HG02678 (cell line): ENCODE measurements around the gene PPCDC.
A peak's percentile ranks its signal among the peaks of the same experiment; 100 is the strongest.

Experiments
- ATAC-seq: cut with Tn5 transposase; IDR thresholded peaks from one replicate; pipeline ENCODE4 v1.9.1; 2021; ENCODE audit warnings: mild to moderate bottlenecking, moderate library complexity; ENCODE audit not compliant: unreplicated experiment

Gene PPCDC

DNA sequence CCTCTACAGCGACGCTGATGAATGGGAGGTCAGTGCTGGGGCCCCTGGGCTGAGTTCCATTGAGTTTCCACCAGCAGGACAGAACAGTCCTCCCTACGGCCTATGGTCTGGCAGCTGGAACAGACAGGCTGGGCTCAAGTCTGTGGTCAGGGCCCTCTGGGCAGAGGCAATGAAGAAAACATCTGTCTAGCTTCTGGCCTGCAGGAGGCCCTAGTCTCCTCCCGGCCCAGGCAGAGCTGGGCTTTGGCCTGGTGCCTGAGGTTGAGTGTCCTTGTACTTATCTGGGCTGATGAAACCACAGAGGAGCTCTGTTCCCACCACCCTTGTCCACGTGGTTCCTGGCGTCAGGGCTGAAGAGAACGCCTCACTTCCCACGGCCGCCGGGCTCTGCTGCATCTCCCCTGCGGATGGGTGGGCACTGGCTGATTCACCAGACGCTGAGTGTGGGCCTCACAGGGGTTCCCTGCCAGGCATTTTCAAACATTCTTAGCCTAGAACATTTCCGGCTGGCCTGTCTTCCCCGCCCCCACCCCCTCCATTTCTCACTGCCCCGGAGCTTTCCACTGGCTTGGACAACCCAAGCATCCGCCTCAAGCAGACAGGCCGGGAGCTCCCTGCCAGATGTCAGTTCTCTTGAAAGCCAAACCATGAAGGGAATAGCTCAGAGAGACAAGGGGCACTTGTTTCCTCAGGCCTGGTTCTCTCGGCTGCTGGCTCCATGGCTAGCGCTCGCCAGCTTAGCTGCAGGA, 20.3 kb downstream of the PPCDC start:
- ATAC-seq: peak; percentile 25

DNA sequence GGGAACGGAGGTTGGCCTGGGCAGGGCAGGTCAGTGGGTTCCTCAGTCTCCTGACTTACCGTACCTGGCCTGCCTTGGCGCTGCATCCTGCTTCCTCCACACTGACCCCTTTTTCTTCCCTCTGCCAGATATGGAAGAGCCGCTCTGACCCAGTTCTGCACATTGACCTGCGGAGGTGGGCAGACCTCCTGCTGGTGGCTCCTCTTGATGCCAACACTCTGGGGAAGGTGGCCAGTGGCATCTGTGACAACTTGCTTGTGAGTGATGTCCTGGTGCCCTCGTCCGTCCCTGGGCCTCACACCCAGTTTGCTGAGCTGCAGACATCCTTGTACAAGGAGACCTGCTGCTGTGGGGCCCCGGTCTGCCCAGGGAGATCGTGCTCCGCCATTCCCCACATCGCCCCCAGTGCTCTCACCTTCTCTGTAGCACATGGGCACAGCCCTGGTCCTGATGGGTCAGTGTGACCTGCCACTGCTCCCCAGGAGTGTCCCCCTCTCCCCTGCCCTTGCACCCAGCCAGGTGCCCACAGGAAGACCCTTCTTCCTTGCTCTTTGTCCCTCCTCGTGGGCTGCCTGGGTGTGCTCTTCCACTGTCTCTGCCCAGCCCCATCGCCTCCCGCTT, 21.0 kb downstream of the PPCDC start:
- no peak for ATAC-seq

DNA sequence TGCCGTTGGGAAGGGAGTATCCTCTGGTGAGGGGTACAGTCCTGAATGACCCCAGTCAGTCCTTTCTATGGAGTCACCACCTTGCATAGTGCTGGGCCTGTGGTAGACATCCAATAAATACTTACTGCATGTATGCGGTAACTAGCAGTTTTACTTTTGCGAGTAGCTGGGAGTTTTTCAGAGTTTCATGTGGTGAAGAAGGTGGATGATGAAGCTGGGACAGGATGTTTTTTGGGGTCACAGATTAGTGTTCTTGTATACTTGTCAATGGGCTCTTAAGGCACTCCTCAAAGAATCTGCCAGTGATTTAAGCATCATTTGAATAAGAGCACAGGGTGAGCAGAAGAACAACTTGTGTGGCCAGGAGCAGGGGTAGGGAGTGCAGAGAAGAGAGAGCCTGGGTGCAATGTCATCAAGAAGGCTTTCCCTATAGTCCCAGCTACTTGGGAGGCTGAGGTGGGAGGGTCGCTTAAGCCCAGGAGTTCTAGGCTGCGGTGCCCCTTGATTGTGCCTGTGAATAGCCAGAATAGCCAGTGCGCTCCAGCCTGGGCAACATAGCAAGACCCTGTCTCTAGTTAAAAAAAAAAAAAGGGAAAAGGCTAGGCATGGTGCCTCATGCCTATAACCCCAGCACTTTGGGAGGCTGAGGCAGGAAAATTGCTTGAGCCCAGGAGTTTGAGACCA, 22.1 kb downstream of the PPCDC start:
- no peak for ATAC-seq

DNA sequence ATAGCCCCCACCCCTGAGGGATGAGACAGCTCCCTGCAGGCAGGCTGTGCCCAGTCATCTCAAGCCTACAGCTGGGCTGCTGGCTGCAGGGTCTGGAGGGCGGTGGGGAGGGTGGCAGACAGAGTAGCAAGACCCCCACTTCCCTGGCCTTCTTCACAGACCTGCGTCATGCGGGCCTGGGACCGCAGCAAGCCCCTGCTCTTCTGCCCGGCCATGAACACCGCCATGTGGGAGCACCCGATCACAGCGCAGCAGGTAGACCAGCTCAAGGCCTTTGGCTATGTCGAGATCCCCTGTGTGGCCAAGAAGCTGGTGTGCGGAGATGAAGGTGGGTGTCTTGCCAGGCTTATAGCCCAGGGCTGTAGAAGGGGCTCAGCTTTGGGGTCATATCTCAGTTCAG, 25.0 kb downstream of the PPCDC start:
- ATAC-seq: no peak

DNA sequence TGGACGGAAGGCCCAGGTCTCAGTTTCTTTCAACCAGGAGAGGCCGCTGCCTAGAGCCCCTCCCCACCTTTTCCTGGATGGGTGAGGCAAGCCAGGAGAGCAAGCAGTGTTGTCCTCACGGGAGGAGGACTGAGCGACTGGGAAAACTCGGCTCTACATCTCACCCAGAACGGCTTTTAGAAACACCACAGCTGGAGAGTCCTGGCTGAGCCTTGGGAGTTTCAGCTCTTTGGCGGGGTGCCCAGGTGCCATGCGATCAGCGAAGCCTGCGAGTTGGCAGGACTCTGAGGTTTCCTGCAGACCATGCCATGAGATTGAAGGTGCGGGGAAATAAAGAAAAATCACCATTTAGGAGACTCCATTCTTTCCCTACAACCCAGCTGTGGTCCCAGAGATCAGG, 26.0 kb downstream of the PPCDC start:
- ATAC-seq: no peak

DNA sequence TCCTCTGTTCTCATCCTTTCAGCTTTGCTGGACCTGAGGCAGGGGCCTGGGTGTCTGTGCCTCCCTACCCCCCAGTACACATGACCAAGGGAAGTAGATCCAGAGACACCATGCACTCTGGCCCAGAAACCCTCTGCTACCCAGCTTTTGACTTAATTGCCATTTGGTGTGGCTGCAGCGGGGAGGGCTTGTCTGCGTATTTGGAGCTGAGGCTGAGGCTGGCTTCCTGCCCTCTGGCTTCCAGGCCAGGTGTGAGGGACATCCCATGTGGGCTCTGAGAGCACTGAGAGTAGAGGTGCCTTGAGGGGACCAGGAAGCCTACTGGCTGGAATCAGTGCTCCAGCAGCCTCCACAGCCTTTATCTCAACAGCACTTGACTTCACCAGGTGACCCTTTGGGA, 26.9 kb downstream of the PPCDC start:
- no peak for ATAC-seq

DNA sequence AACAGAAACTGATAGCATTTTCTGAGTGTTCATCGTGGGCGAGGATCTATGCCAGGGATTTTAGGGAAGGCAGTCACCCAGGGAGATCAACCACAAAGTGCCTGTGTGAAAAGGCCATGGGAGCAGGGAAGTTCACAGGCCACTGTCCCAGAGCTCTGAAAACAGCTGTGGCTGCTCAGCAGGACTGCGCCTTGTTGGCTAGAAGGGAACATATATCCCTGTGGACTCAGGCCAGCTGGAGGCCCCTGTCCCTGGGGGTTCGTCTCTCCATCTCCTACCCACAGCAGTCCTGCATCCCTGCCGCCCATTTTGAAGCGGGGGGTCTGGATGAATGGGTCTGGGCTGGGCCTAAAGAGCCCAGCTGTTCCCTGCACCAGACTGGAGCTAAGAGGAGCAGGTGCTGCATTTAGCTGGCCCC, 27.8 kb downstream of the PPCDC start:
- ATAC-seq: no peak

DNA sequence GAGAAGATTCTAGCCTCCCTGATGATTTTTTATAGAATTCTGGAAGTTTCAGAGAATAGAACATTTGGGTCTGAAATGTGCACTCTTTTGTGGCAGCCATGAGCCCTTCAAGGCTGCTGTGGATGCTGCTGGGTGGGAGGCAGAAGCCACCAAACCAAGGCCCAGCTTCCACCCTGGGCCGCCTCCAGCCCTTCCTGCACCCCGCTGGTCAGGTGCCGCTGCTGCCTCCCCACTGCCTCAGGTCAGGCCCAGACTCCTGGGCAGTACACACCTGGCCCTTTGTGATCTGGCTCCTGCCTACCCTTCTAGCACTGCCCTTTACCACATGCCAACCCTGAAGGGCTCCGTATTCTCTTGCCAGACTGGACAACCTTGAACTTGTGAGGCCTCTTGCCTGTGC, 28.3 kb downstream of the PPCDC start:
- no peak for ATAC-seq

DNA sequence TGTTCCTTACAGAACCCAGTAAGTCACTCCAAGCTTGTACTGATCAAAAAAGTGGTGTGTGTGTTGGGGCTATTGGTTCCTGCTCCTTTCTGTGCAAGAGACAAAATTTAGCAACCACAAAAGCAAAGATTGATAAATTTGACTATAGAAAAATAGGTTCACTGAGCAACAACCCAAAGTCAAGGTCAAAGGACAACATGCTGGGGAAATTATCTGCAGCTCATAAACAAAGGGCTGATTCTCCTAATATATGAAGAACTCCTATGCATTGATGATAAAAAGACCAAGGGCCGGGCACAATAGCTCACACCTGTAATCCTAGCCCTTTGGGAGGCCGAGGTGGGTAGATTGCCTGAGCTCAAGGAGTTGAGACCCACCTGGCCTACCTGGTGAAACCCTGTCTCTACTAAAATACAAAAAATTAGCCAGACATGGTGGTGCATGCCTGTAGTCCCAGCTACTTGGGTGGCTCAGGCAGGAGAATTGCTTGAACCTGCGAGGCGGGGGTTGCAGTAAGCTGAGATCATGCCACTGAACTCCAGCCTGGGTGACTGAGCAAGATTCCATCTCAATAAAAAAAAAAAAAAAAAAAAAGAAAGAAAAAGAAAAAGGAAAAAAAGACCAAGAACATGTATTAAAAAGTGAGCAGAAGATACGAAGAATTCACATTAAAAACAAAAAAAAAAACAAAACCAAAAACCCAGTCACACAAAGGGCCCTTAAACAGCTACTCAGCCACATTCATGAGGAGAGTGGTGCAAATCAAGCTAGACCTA, 29.8 kb downstream of the PPCDC start:
- ATAC-seq: no peak

DNA sequence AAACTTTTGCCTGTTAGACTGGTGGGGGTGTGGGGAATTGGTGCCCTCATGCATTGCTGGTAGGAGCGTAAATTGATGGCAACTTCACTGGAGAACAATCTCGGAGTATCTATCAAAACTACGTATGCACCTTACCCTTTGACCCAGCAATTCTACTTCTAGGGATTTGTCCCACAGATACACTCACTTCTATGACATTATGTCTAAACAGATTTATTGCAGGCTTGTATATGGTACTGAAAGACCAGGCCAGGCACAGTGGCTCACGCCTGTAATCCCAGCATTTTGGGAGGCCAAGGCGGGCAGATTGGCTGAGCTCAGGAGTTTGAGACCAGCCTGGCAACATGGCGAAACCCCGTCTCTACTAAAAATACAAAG, 30.3 kb downstream of the PPCDC start:
- no peak for ATAC-seq

DNA sequence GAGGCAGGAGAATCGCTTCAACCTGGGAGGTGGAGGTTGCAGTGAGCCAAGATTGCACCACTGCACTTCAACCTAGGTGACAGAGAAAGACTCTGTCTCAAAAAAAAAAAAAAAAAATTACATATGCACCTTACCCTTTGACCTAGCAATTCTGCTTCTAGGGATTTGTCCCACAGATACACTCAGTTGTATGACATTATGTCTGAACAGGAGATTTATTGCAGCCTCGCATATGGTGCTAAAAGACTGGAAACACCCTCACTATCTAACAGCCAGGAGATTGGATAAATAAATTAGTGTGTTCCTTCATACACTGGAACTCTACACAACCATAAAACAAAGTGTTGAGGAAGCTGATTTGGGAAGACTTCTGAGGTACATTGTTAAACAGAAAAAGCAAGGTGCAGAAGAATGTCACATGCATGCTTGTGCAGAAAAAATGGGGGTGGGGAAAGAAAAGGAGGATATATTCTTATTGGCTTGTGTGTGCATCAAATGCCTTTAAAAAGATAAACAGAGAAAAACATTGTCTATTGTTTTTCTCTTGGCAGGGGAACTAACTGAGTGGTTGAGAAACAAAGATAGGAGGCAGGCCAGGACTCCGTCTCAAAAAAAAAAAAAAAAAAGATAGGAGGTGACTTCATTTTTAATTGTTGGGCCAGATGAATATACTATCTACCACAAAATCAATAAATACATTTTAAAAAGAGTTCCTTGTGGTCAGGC, 30.9 kb downstream of the PPCDC start:
- no peak for ATAC-seq

DNA sequence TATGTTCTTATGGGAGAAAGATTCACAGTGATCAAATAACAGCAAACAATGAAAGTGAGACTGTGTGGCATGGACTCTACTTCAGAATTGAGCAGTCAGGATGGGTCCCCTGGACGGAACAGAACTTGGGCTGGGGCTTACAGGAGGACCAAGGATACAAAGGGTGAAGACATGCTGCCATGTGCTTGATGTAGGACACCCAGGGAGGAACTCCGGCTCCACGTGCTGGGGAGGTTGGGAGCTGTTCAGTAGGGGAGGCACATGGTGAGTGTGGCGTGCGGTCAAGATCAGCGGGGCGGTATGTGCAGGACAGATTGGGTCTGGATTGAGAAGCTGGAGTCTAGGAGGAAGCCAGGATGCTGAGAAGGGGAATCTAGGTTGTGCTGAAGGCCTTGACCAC, 32.6 kb downstream of the PPCDC start:
- no peak for ATAC-seq

DNA sequence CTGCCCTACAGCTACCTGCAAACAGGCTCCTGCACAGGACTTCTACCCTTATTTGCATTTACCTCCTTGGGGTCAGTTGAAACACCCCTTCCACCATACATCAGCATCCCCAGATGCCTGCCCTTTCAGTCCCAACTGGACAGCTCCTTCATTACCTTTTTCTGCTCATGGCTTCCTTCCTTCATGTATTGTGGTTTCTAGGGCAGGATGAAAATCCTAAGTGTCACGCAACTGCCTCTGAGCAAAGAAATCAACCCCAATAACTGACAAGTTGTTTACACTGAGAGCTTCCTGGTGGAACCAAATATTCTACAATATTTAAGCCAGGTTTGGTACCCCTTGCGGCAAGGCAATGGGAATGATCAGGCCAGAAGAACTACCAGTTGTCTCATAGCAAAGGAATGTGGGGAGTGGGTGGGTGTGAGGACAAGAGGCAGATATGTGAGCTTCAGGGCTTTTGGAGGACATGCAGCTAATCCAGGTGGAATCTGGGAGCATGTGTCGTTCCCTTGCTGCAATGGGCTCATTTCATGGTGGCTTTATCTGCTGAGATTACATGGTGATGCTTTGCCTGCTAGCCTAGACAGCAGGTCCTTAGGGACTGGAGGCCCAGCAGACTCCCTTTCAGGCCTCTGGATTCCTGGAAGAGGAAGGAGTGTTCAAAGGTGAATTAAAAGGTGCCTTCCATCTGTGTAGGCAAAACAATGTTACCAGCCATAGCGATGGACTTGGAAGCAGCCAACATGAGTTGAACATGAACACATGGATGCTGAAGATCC, 34.9 kb downstream of the PPCDC start:
- ATAC-seq: no peak

DNA sequence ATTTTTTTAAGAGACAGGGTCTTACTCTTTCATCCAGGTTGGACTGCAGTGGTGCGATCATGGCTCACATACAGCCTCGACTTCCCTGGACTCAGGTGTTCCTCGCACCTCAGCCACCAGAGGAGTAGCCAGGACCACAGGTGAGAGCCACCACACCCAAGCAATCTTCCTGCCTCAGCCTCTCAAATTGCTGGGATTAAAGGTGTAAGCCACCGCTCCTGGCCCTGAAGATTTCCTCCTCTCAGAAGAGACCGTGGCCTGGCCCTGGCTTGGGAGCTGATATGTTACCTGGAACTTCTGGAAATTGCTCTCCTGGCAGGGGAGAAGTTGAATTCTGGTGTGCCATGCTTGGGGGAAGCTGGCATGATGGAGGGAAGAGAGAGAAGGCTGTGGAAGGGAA, 36.2 kb downstream of the PPCDC start:
- no peak for ATAC-seq

DNA sequence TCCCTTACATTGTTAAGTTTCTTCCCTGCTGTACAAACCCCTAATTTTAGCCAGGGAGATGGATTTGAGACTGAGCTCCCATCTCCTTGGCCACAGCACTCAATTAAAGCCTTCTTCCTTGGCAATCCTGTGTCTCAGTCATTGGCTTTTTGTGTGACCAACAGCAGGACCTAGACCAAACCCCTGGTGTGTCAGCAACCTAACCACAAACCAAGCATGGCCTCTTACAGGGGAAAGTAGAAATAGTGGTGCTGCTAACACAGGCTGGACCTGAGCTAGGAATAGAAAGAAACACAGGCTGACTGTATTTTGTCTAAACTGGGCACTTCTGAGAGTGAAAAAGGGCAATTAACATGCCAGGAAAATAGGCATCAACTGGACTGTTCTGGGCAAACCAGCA, 37.9 kb downstream of the PPCDC start:
- no peak for ATAC-seq

DNA sequence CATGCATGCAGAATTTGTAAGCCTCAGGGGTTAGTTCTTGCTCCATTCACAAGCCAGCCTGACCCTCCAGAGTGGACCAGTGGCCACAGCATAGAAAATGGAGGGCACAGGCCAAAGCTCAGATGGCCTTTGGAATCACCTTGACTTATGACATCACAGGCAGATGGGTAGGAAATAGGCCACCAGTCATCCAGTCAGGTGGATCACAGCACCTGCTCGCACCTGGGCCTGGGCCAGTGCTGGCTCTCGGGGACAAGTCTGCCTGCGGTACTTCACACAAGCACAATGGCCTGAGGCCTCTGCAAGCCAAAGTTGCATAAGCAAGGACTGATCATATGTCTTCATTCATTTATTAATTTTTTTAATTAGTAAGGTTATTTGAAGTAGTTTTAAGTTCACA, 39.3 kb downstream of the PPCDC start:
- ATAC-seq: no peak

DNA sequence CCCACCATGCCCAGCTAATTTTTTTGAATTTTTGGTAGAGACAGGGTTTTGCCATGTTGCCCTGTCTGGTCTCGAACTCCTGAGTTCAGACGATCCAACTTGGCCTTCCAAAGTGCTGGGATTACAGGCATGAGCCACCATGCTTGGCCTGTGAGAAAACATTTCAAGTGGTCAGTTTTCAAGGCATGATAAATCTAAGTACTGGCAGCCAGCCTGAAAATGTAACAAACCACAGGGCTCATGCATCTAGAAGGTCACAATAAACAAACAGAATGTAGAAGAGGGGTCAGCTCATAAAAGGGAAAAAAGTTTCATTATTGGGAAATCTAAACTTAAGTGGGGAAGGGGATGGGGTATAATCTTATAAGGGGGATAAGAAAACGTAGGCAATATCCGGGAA, 39.9 kb downstream of the PPCDC start:
- no peak for ATAC-seq

DNA sequence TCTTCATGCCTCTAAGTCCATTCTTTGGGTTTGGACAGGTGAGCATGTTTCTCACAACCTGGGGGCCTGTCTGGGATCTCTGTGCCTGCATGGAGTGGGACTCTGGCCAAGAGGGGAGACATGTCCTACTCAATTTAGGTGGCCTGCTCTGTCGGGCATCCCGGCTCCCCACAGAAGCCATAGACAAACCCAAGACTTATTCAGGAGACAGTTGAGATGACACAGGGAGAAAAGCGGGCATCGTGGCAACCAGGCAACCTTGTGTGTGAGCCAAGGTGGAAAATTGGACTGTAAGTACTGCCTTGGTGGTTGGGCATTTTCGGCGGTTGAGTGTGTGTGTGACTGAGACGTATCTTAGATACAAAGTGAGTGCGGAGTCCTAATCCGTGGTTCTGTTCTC, 40.5 kb downstream of the PPCDC start:
- no peak for ATAC-seq

DNA sequence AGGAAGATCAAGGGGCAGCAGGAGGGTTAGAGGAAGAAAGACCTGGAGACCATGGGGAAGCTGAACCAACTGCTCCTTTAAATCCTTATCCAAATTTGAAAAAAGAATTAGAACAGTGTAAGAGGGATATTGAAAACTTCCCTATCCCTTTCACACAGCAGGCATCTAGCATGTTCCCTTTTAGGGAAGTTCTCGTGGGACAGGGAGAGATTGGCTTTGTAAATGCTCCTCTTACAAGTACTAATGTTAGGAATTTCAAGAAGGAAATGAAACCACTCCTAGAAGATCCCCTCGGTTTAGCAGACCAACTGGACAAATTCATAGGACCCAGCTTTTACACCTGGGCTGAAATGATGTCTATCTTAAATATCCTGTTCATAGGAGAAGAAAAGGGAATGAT, 41.5 kb downstream of the PPCDC start:
- no peak for ATAC-seq

DNA sequence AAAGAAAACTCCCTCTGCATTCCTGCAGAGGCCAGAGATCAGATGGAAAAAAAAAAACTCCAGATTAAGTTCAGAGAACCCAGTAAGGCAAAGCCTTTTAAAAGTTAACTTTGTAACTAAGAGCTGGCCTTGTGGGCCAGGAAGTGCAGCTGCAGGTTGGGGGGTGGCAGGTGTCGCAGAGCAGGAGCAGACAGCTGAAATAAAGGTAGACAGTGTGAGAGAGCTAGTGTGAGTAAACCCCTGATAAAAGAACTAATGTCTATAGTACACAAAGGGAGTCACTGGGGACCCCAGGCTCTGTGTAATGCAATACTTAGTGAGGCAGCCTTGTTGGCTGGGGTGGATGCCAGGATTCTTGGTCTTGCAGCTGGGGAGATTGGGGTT, 42.1 kb downstream of the PPCDC start:
- no peak for ATAC-seq
